Measurements from ENCODE around the gene OR7A10.
"Not testable (repeated sequence)": the region's sequence is repeated elsewhere in the genome, so short reads cannot be mapped to it uniquely, and the experiment has no call there.

OR7A10 gene

GRCh38 chr19:14798760-14799159 lies 50.0 kb downstream of the OR7A10 start:
- no peak for DNase-seq (ENCODE audit: low read depth, low spot score)
- no peak for TF ChIP-seq CTCF (IDR thresholded peaks at IDR 0.05; ENCODE audit: low read depth, low read length)
- H3K4me3 ChIP-seq (ENCODE audit: low read depth, low read length), result no peak overlapping the region
- in situ Hi-C loops (cut with HindIII; ENCODE audit: low sequenced_read_pairs), result no loop called here

GRCh38 chr19:14796021-14796420 lies 52.7 kb downstream of the OR7A10 start:
- DNase-seq (ENCODE audit: low read depth, low spot score), result no peak
- in situ Hi-C loops (cut with HindIII; ENCODE audit: low sequenced_read_pairs), result no loop called here
- H3K4me3 ChIP-seq (ENCODE audit: low read depth, low read length), result no peak overlapping the region
- no peak for TF ChIP-seq CTCF (IDR thresholded peaks at IDR 0.05; ENCODE audit: low read depth, low read length)

- H3K4me3 ChIP-seq (ENCODE audit: low read depth, low read length), result no peak overlapping the region
- TF ChIP-seq CTCF (IDR thresholded peaks at IDR 0.05; ENCODE audit: low read depth, low read length), result no peak
- DNase-seq (ENCODE audit: low read depth, low spot score), result no peak
- in situ Hi-C loops (cut with HindIII; ENCODE audit: low sequenced_read_pairs), result no loop called here
Observed at GRCh38 chr19:14795078-14795721, 53.5 kb downstream of the OR7A10 start.

- DNase-seq (ENCODE audit: low read depth, low spot score); in situ Hi-C loops (cut with HindIII; ENCODE audit: low sequenced_read_pairs); H3K4me3 ChIP-seq (ENCODE audit: low read depth, low read length): not testable (repeated sequence)
Observed at GRCh38 chr19:14792250-14792649, 56.5 kb downstream of the OR7A10 start.
